NAMALWA (cell line): ENCODE measurements around the gene DISC1.
"Not testable (repeated sequence)": the region's sequence is repeated elsewhere in the genome, so short reads cannot be mapped to it uniquely, and the experiment has no call there.

Experiments used
- DNase-seq: peaks from one replicate; pipeline ENCODE4 v3.0.0-alpha.2; 2015; ENCODE audit warnings: low spot score

Gene DISC1

GRCh38 chr1:231626535-231626950 is at the start of gene DISC1:
TSS of gene DISC1 (plus strand) at chr1:231626790. CDS start at chr1:231626868, 78 bp downstream.
- DNase-seq, result no peak

- no peak for DNase-seq
Observed at GRCh38 chr1:231576804-231577718, 49.5 kb upstream of the DISC1 start.

- no peak for DNase-seq
Observed at GRCh38 chr1:231580874-231581273, 45.7 kb upstream of the DISC1 start.

GRCh38 chr1:231581859-231582258 is 44.7 kb upstream of the DISC1 start:
- no peak for DNase-seq

- DNase-seq, result no peak
Observed at GRCh38 chr1:231583376-231583775, 43.2 kb upstream of the DISC1 start.

GRCh38 chr1:231584117-231584516 is 42.5 kb upstream of the DISC1 start:
- no peak for DNase-seq

- no peak for DNase-seq
Observed at GRCh38 chr1:231584921-231585320, 41.7 kb upstream of the DISC1 start.

- DNase-seq, result peak; percentile 62
Observed at GRCh38 chr1:231590453-231591198, 36.0 kb upstream of the DISC1 start.

GRCh38 chr1:231591466-231591865 is 35.1 kb upstream of the DISC1 start:
- DNase-seq, result no peak

GRCh38 chr1:231592809-231593208 is 33.8 kb upstream of the DISC1 start:
- no peak for DNase-seq

- not testable (repeated sequence) for DNase-seq
Observed at GRCh38 chr1:231593264-231593663, 33.3 kb upstream of the DISC1 start.

GRCh38 chr1:231594123-231594522 is 32.5 kb upstream of the DISC1 start:
- DNase-seq, result no peak

GRCh38 chr1:231594749-231595148 is 31.8 kb upstream of the DISC1 start:
- DNase-seq, result no peak

- no peak for DNase-seq
Observed at GRCh38 chr1:231596337-231596791, 30.2 kb upstream of the DISC1 start.

GRCh38 chr1:231597971-231598370 is 28.6 kb upstream of the DISC1 start:
- DNase-seq, result no peak

GRCh38 chr1:231600458-231600976 is 26.1 kb upstream of the DISC1 start:
- no peak for DNase-seq

- no peak for DNase-seq
Observed at GRCh38 chr1:231601824-231602672, 24.5 kb upstream of the DISC1 start.

- no peak for DNase-seq
Observed at GRCh38 chr1:231602673-231602984, 24.0 kb upstream of the DISC1 start.

GRCh38 chr1:231603598-231604275 is 22.9 kb upstream of the DISC1 start:
- DNase-seq, result peak; percentile 70

- DNase-seq, result no peak
Observed at GRCh38 chr1:231604276-231604621, 22.3 kb upstream of the DISC1 start.
